SU-DHL-6 (cell line): Measurements from ENCODE around the gene PDE9A.

Experiments used
- H2AFZ ChIP-seq: fragments of 200-600 bp; sonication (generic); 2 replicates; pipeline ENCODE4 v1.6.1; 2014; ENCODE audit warnings: low read depth, mild to moderate bottlenecking, moderate library complexity, mixed read lengths, antibody characterized with exemption, low read length; ENCODE audit not compliant: severe bottlenecking
- H3F3A ChIP-seq: fragments of 200-600 bp; shearing (Covaris generic); 2 replicates; pipeline ENCODE4 v1.6.0; 2016; ENCODE audit warnings: antibody characterized with exemption, mild to moderate bottlenecking; ENCODE audit not compliant: insufficient read depth
- H3K27ac ChIP-seq: fragments of 200-600 bp; sonication (generic); 2 replicates; pipeline ENCODE4 v1.5.1; 2016; ENCODE audit warnings: low read depth, mild to moderate bottlenecking, low read length, moderate library complexity, mixed read lengths
- H3K27me3 ChIP-seq: fragments of 200-600 bp; sonication (generic), shearing (Covaris generic); 2 replicates; pipeline ENCODE4 v1.6.0; 2014; ENCODE audit warnings: mild to moderate bottlenecking, low read length
- H3K36me3 ChIP-seq: fragments of 200-600 bp; sonication (generic); 2 replicates; pipeline ENCODE4 v1.6.1; 2014; ENCODE audit warnings: mild to moderate bottlenecking, low read length, mixed read lengths
- H3K4me2 ChIP-seq: fragments of 300-600, 200-600 bp; shearing (Covaris generic), sonication (generic); 2 replicates; pipeline ENCODE4 v1.6.0; 2014; ENCODE audit warnings: low read length, low read depth, mild to moderate bottlenecking; ENCODE audit not compliant: poor library complexity, severe bottlenecking
- H3K4me3 ChIP-seq: fragments of 200-600 bp; sonication (generic); 2 replicates; pipeline ENCODE4 v1.5.1; 2014; ENCODE audit warnings: antibody characterized with exemption, low read length, mild to moderate bottlenecking, mixed read lengths; ENCODE audit not compliant: insufficient read depth, poor library complexity, severe bottlenecking
- H3K79me2 ChIP-seq: fragments of 200-600 bp; sonication (generic); 2 replicates; pipeline ENCODE4 v1.6.1; 2014; ENCODE audit warnings: mild to moderate bottlenecking, low read length, moderate library complexity; ENCODE audit not compliant: insufficient read depth
- H3K9ac ChIP-seq: fragments of 200-600 bp; sonication (generic); 2 replicates; pipeline ENCODE4 v1.7.0; 2014; ENCODE audit warnings: mild to moderate bottlenecking, low read length
- H3K9me2 ChIP-seq: fragments of 200-600 bp; sonication (generic); replicated peaks from 2 replicates; pipeline ENCODE4 v1.6.1; 2014; ENCODE audit warnings: low read length; ENCODE audit not compliant: insufficient read depth
- H3K9me3 ChIP-seq: fragments of 200-600 bp; sonication (generic); 2 replicates; pipeline ENCODE4 v1.6.1; 2014; ENCODE audit warnings: low read length, mixed read lengths; ENCODE audit not compliant: insufficient read depth
- H4K20me1 ChIP-seq: fragments of 200-600 bp; sonication (generic); 2 replicates; pipeline ENCODE4 v1.6.1; 2014; ENCODE audit warnings: low read depth, mild to moderate bottlenecking, antibody characterized with exemption, low read length, moderate library complexity, mixed read lengths
- EZH2phosphoT487 ChIP-seq: fragments of 200-600 bp; sonication (generic), shearing (Covaris generic); conservative IDR thresholded peaks from 2 replicates; pipeline ENCODE4 v1.6.1; 2018; ENCODE audit warnings: mild to moderate bottlenecking, antibody characterized with exemption, low read length, moderate library complexity, mixed read lengths
- TF ChIP-seq, protein P1 (sequence below): fragments of 200-600 bp; sonication (generic); IDR thresholded peaks from one replicate; pipeline ENCODE4 v1.5.1; 2017; ENCODE audit warnings: antibody characterized with exemption, mild to moderate bottlenecking, low read length, moderate library complexity; ENCODE audit not compliant: insufficient read depth, poor library complexity, severe bottlenecking

The PDE9A gene

DNA sequence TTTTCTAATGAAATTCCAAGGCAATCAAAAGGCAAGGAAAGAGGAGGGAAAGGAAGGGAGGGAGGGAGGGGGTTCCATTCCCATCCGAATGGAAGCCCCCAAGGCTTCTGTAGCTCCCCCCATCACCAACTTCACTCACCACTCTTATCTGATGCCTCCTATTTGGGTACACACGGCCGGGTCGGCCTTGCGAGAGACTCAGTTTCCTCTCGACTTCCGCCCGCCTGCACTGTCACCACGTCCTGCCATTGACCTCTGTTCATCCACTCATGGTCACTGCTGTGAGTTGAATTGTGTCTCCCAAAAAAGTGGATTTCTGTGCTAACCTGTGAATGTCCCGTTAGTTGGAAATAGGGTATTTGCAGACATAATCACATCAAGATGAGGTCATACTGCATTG is 11.2 kb downstream of the PDE9A start:
- Histone ChIP-seq H2AFZ (no peak overlapping the region), H3K27me3 (no peaks in the 10 kb centered on the region), H3F3A (peaks cover 17% of the 10 kb centered on the region), H3K4me2 (no peak overlapping the region), H3K9me3 (no peaks in the 10 kb centered on the region), H3K36me3 (no peaks in the 10 kb centered on the region), H3K9me2 (no peaks in the 10 kb centered on the region), H3K79me2 (no peaks in the 10 kb centered on the region), H3K9ac (no peak overlapping the region), H4K20me1 (no peaks in the 10 kb centered on the region), H3K4me3 (no peak overlapping the region), H3K27ac (no peak overlapping the region)
- TF ChIP-seq, protein P1, sequence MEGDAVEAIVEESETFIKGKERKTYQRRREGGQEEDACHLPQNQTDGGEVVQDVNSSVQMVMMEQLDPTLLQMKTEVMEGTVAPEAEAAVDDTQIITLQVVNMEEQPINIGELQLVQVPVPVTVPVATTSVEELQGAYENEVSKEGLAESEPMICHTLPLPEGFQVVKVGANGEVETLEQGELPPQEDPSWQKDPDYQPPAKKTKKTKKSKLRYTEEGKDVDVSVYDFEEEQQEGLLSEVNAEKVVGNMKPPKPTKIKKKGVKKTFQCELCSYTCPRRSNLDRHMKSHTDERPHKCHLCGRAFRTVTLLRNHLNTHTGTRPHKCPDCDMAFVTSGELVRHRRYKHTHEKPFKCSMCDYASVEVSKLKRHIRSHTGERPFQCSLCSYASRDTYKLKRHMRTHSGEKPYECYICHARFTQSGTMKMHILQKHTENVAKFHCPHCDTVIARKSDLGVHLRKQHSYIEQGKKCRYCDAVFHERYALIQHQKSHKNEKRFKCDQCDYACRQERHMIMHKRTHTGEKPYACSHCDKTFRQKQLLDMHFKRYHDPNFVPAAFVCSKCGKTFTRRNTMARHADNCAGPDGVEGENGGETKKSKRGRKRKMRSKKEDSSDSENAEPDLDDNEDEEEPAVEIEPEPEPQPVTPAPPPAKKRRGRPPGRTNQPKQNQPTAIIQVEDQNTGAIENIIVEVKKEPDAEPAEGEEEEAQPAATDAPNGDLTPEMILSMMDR = no peak
- no peak for TF ChIP-seq EZH2phosphoT487

GRCh38 chr21:42665026-42665425 is 11.6 kb downstream of the PDE9A start:
- no peaks in the 10 kb centered on the region for H3K9me3 ChIP-seq
- no peak overlapping the region for H2AFZ ChIP-seq
- H3K9me2 ChIP-seq = no peaks in the 10 kb centered on the region
- no peak overlapping the region for H3K4me3 ChIP-seq
- H3F3A ChIP-seq = peaks cover 16% of the 10 kb centered on the region
- H3K27me3 ChIP-seq = no peaks in the 10 kb centered on the region
- no peak for TF ChIP-seq EZH2phosphoT487
- no peak overlapping the region for H3K27ac ChIP-seq
- no peaks in the 10 kb centered on the region; the same call in 1 of the 2 replicates for H4K20me1 ChIP-seq
- H3K79me2 ChIP-seq = no peaks in the 10 kb centered on the region
- no peaks in the 10 kb centered on the region for H3K36me3 ChIP-seq
- H3K9ac ChIP-seq = no peak overlapping the region
- no peak overlapping the region for H3K4me2 ChIP-seq

- Histone ChIP-seq H3K36me3 (no peaks in the 10 kb centered on the region), H2AFZ (no peak overlapping the region), H3K79me2 (no peaks in the 10 kb centered on the region), H3K27me3 (no peaks in the 10 kb centered on the region), H3K9ac (no peak overlapping the region), H3K4me2 (no peak overlapping the region), H3K9me2 (no peaks in the 10 kb centered on the region), H4K20me1 (no peaks in the 10 kb centered on the region; the same call in 1 of the 2 replicates), H3K27ac (no peak overlapping the region), H3K4me3 (no peak overlapping the region), H3K9me3 (no peaks in the 10 kb centered on the region), H3F3A (peaks cover 11% of the 10 kb centered on the region)
- TF ChIP-seq, protein P1 = no peak
- no peak for TF ChIP-seq EZH2phosphoT487
Observed at GRCh38 chr21:42665484-42665883, 12.1 kb downstream of the PDE9A start.

DNA sequence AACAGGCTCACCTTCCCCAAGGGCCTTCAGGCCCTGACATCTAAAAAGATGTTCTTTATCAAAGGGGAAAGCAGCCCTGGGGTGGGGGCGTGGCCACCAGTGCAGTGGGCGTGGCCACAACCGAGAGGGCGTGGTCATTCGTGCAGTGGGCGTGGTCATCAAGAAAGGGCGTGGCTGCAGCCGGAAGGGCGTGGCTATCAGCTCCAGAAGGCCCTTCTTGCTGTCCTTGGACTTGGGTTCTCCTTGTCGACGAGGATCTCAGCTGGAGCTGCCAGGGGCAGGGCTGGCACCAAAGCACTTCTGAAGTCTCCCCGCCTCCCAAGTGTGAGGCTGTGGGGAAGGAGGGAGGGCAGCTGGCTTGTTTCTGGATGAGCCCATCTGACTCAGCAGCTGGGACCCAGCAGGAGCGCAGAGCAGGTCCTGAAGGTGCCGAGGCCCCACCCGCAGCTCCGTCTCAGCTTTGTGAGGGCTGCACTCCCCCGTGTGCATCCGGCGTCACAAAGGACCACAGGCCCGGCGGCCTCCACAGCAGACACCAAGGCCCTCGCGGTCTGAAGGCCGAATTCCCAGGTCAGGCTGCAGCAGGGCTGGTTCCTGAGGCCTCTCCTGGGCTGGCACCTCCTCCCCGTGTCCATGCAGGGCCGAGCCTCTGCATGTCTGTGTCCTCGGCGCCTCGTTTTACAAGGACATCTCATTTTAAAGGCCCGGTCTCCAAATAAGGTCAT is 12.8 kb downstream of the PDE9A start:
- Histone ChIP-seq H4K20me1 (no peaks in the 10 kb centered on the region; the same call in 1 of the 2 replicates), H3F3A (peaks cover 8% of the 10 kb centered on the region), H3K27ac (no peak overlapping the region), H3K36me3 (no peaks in the 10 kb centered on the region), H3K9ac (no peak overlapping the region), H2AFZ (no peak overlapping the region), H3K27me3 (no peaks in the 10 kb centered on the region), H3K4me3 (no peak overlapping the region), H3K9me2 (no peaks in the 10 kb centered on the region), H3K9me3 (no peaks in the 10 kb centered on the region), H3K4me2 (no peak overlapping the region), H3K79me2 (no peaks in the 10 kb centered on the region)
- TF ChIP-seq EZH2phosphoT487 = no peak
- TF ChIP-seq, protein P1 = no peak
